Activated CD8-positive, alpha-beta memory T cell treated with anti-CD3 and anti-CD28 coated beads, Interleukin-2, amount 50 U/mL, for 1 hour (primary cell): ENCODE data around the gene RNF112.
"Not testable (repeated sequence)": the region's sequence is repeated elsewhere in the genome, so short reads cannot be mapped to it uniquely, and the experiment has no call there.

ENCODE experiments used
- DNase-seq: peaks from one replicate; pipeline ENCODE4 v3.0.0-alpha.2; 2020; ENCODE audit errors: extremely low read depth

The RNF112 gene

GRCh38 chr17:19447085-19447583 is 36.1 kb downstream of the RNF112 start:
- peak; percentile 30 for DNase-seq

- no peak for DNase-seq
Measured at GRCh38 chr17:19448341-19449268, 37.6 kb downstream of the RNF112 start.

GRCh38 chr17:19449656-19450055 is 38.6 kb downstream of the RNF112 start:
- no peak for DNase-seq

- no peak for DNase-seq
Measured at GRCh38 chr17:19453296-19453695, 42.3 kb downstream of the RNF112 start.

GRCh38 chr17:19454074-19454473 is 43.0 kb downstream of the RNF112 start:
- DNase-seq, result no peak

- no peak for DNase-seq
Measured at GRCh38 chr17:19456016-19456927, 45.2 kb downstream of the RNF112 start.

- DNase-seq, result no peak
Measured at GRCh38 chr17:19457046-19457445, 46.0 kb downstream of the RNF112 start.

GRCh38 chr17:19457830-19458271 is 46.8 kb downstream of the RNF112 start:
- no peak for DNase-seq

- not testable (repeated sequence) for DNase-seq
Measured at GRCh38 chr17:19458481-19458880, 47.4 kb downstream of the RNF112 start.

GRCh38 chr17:19459018-19459655 is 48.1 kb downstream of the RNF112 start:
- DNase-seq, result not testable (repeated sequence)

- DNase-seq, result no peak
Measured at GRCh38 chr17:19460700-19461099, 49.7 kb downstream of the RNF112 start.

GRCh38 chr17:19461116-19461515 is 50.1 kb downstream of the RNF112 start:
- DNase-seq, result no peak

- DNase-seq, result no peak
Measured at GRCh38 chr17:19461681-19462080, 50.6 kb downstream of the RNF112 start.

GRCh38 chr17:19462456-19463035 is 51.5 kb downstream of the RNF112 start:
- DNase-seq, result not testable (repeated sequence)

- DNase-seq, result no peak
Measured at GRCh38 chr17:19464031-19465026, 53.3 kb downstream of the RNF112 start.
